Measurements from ENCODE around the gene ITGA1.
"Not testable (repeated sequence)": the region's sequence is repeated elsewhere in the genome, so short reads cannot be mapped to it uniquely, and the experiment has no call there.

Gene ITGA1

GRCh38 chr5:52837591-52838001, 49.9 kb downstream of the ITGA1 start:
- no peak for DNase-seq

GRCh38 chr5:52838326-52839015, 50.8 kb downstream of the ITGA1 start:
- DNase-seq: no peak

GRCh38 chr5:52839285-52839684, 51.6 kb downstream of the ITGA1 start:
- DNase-seq: no peak

- no peak for DNase-seq
Measured at GRCh38 chr5:52840277-52841050, 52.7 kb downstream of the ITGA1 start.

- DNase-seq: no peak
Measured at GRCh38 chr5:52841114-52841513, 53.4 kb downstream of the ITGA1 start.

- no peak for DNase-seq
Measured at GRCh38 chr5:52842111-52842510, 54.4 kb downstream of the ITGA1 start.

- DNase-seq: no peak
Measured at GRCh38 chr5:52844885-52845284, 57.2 kb downstream of the ITGA1 start.

- DNase-seq: no peak
Measured at GRCh38 chr5:52846182-52846842, 58.6 kb downstream of the ITGA1 start.

- not testable (repeated sequence) for DNase-seq
Measured at GRCh38 chr5:52848688-52849087, 61.0 kb downstream of the ITGA1 start.

- no peak for DNase-seq
Measured at GRCh38 chr5:52849544-52849943, 61.8 kb downstream of the ITGA1 start.

- DNase-seq: no peak
Measured at GRCh38 chr5:52853650-52854049, 65.9 kb downstream of the ITGA1 start.

- no peak for DNase-seq
Measured at GRCh38 chr5:52854301-52854700, 66.6 kb downstream of the ITGA1 start.

- DNase-seq: no peak
Measured at GRCh38 chr5:52854949-52855348, 67.2 kb downstream of the ITGA1 start.

- no peak for DNase-seq
Measured at GRCh38 chr5:52856564-52856963, 68.8 kb downstream of the ITGA1 start.

GRCh38 chr5:52859628-52860027, 71.9 kb downstream of the ITGA1 start:
- DNase-seq: no peak

- DNase-seq: no peak
Measured at GRCh38 chr5:52861368-52861767, 73.7 kb downstream of the ITGA1 start.

- DNase-seq: no peak
Measured at GRCh38 chr5:52863715-52864290, 76.1 kb downstream of the ITGA1 start.

- DNase-seq: no peak
Measured at GRCh38 chr5:52864371-52864770, 76.7 kb downstream of the ITGA1 start.

GRCh38 chr5:52864884-52865283, 77.2 kb downstream of the ITGA1 start:
- no peak for DNase-seq

- not testable (repeated sequence) for DNase-seq
Measured at GRCh38 chr5:52865991-52866390, 78.3 kb downstream of the ITGA1 start.

GRCh38 chr5:52867809-52868208, 80.1 kb downstream of the ITGA1 start:
- no peak for DNase-seq

- DNase-seq: no peak
Measured at GRCh38 chr5:52868417-52868816, 80.7 kb downstream of the ITGA1 start.

GRCh38 chr5:52869391-52869790, 81.7 kb downstream of the ITGA1 start:
- no peak for DNase-seq

- no peak for DNase-seq
Measured at GRCh38 chr5:52870448-52870847, 82.7 kb downstream of the ITGA1 start.
